Left colon (tissue), 2 donors: ENCODE results near the gene ZBTB21. TPM values are rescaled to one million over a fixed set of nuclear protein-coding genes. Genes with fewer than 3 reads are reported as not detected.

Source experiments
- ATAC-seq: fragments of 200-7000 bp; cut with Tn5 transposase; one replicate; pipeline ENCODE4 v1.9.1; 2020; ENCODE audit warnings: mild to moderate bottlenecking, moderate library complexity
- DNase-seq, 2 donors: peaks; one replicate each; pipeline ENCODE4 v3.0.0-alpha.2; 2020
- intact Hi-C, 2 donors: fragments of 100-400 bp; cut with DNase I in 1 of 2; cut with micrococcal nuclease in 1 of 2; formaldehyde crosslinking; loops; one replicate each; pipeline versions ENCODE4 v1.11.2 to v1.14.0; 2022; cut with DNase I, micrococcal nuclease
- total RNA-seq, 2 donors: library from RNA; stranded (reverse); fragmentation: NEBNext Ultra II Directional; extraction: Animal tissue kit (Norgen Biotek cat#: 25700); gene quantifications; one replicate each; pipeline ENCODE4 v1.2.1, GENCODE V29; 2021
- donor health status: DM: no; HTN: no; CAD: no.
- donor health status: DM: yes; HTN: yes; CAD: no.

The ZBTB21 gene
- total RNA-seq, 2 donors from 2014 or later, result 15.1 to 15.2 TPM

GRCh38 chr21:41977034-41977950, 32.9 kb downstream of the ZBTB21 start:
- intact Hi-C loops, result no loop called here
- DNase-seq (no peak), ATAC-seq (no peak)

- no peak for ATAC-seq
- intact Hi-C loops, result no loop called here
- no peak for DNase-seq
Measured at GRCh38 chr21:41976611-41977010, 33.5 kb downstream of the ZBTB21 start.

- intact Hi-C loops, result no loop called here
Measured at GRCh38 chr21:41975391-41976272, 34.5 kb downstream of the ZBTB21 start.

GRCh38 chr21:41974752-41975053, 35.5 kb downstream of the ZBTB21 start:
- DNase-seq (no peak), ATAC-seq (no peak)
- intact Hi-C loops, result no loop called here

More at GRCh38 chr21:41975391-41976272, 34.5 kb downstream of the ZBTB21 start:
- DNase-seq (no peak), ATAC-seq (no peak)

GRCh38 chr21:41973861-41974751, 36.1 kb downstream of the ZBTB21 start:
- DNase-seq (no peak), ATAC-seq (peak; percentile 57)
- intact Hi-C loops, result no loop called here

GRCh38 chr21:41973427-41973831, 36.7 kb downstream of the ZBTB21 start:
- intact Hi-C loops, result no loop called here
- ATAC-seq, result peak; percentile 98
- peak; percentile 78 to 79 for DNase-seq

GRCh38 chr21:41972511-41973205, 37.5 kb downstream of the ZBTB21 start:
- intact Hi-C loops, result no loop called here
- no peak for DNase-seq
- ATAC-seq, result no peak

GRCh38 chr21:41971891-41972290, 38.3 kb downstream of the ZBTB21 start:
- DNase-seq (no peak), ATAC-seq (no peak)
- intact Hi-C loops, result no loop called here

- intact Hi-C loops, result no loop called here
- ATAC-seq (no peak), DNase-seq (no peak)
Measured at GRCh38 chr21:41970751-41971653, 39.2 kb downstream of the ZBTB21 start.

GRCh38 chr21:41970106-41970391, 40.1 kb downstream of the ZBTB21 start:
- intact Hi-C loops, result no loop called here
- ATAC-seq (no peak), DNase-seq (no peak)

GRCh38 chr21:41967708-41968107, 42.5 kb downstream of the ZBTB21 start:
- DNase-seq (no peak), ATAC-seq (no peak)
- intact Hi-C loops, result no loop called here

GRCh38 chr21:41966872-41967621, 43.1 kb downstream of the ZBTB21 start:
- no peak for ATAC-seq
- intact Hi-C loops, result no loop called here
- no peak for DNase-seq

GRCh38 chr21:41966041-41966833, 43.9 kb downstream of the ZBTB21 start:
- ATAC-seq (no peak), DNase-seq (no peak)
- intact Hi-C loops, result no loop called here

GRCh38 chr21:41965461-41966013, 44.6 kb downstream of the ZBTB21 start:
- intact Hi-C loops, result no loop called here
- no peak for DNase-seq
- ATAC-seq, result no peak

- no peak for DNase-seq
- intact Hi-C loops, result no loop called here
- ATAC-seq, result peak; percentile 56
Measured at GRCh38 chr21:41965045-41965444, 45.1 kb downstream of the ZBTB21 start.

- intact Hi-C loops, result no loop called here
- no peak for DNase-seq
- no peak for ATAC-seq
Measured at GRCh38 chr21:41964171-41964570, 46.0 kb downstream of the ZBTB21 start.
